Activated CD4-positive, alpha-beta T cell treated with anti-CD3 and anti-CD28 coated beads for 24 hours (primary cell): Measurements from ENCODE around the gene MXRA8.

ENCODE experiments used
- DNase-seq, 2 donors: peaks; one replicate each; pipeline ENCODE4 v3.0.0-alpha.2; 2020; ENCODE audit warnings: low read depth in 2 of 2

Gene MXRA8

DNA sequence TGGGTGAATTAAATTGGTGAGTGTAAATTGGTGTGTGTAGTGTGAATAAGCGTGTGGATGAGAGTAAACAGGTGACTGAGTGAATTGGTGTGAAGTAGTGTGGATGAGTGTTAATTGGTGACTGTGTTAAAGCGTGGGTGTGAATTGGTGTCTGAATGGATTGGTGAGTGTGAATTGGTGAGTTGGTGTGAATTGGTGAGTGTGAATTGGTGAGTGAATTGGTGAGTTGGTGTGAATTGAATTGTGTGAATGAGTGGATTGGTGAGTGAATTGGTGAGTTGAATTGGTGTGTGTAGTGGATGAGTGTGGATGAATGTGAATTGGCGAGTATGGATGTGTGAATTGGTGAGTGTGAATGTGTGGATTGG lies 8.3 kb upstream of the MXRA8 start:
- DNase-seq, result no peak

DNA sequence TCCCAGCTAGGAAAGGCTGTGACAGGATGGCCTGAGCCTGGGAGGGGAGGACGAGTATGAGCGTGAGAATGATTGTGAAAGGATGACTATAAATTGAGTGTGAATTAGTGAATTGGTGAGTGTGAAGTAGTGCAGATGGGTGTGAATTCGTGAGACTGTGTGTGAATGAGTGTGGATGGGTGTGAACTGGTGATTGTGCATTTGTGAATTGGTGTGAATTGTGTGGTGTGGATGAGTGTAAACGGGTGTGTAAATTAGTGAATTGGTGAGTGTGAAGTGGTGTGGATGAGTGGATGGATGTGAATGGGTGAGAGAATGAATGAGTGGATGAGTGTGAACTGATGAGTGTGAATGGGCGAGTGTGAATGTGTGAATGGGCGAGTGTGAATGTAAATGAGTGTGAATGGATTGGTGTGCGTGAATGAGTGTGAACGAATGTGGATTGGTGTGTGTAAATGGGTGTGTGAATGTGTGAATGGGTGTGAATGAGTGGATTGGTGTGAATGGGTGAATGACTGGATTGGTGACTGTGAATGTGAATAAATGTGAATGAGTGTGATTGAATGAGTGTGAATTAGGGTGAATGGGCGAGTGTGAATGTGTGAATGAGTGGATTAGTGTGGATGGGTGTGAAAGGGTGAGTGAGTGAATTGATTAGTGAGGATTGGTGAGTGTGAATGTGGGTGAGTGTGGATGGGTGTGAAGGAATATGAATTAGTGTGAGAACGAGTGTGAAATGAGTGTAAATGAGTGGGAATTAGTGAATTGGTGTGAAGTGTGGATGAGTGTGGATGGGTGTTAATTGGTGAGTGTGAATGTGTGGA lies 7.7 kb upstream of the MXRA8 start:
- no peak for DNase-seq

GRCh38 chr1:1364266-1364665 lies 5.9 kb upstream of the MXRA8 start:
- no peak for DNase-seq

- DNase-seq, result no peak
Measured at GRCh38 chr1:1361982-1362423, 3.6 kb upstream of the MXRA8 start.

- no peak for DNase-seq
Measured at GRCh38 chr1:1361233-1361981, 3.1 kb upstream of the MXRA8 start.

GRCh38 chr1:1360506-1361169 lies 2.3 kb upstream of the MXRA8 start:
- DNase-seq, result no peak

DNA sequence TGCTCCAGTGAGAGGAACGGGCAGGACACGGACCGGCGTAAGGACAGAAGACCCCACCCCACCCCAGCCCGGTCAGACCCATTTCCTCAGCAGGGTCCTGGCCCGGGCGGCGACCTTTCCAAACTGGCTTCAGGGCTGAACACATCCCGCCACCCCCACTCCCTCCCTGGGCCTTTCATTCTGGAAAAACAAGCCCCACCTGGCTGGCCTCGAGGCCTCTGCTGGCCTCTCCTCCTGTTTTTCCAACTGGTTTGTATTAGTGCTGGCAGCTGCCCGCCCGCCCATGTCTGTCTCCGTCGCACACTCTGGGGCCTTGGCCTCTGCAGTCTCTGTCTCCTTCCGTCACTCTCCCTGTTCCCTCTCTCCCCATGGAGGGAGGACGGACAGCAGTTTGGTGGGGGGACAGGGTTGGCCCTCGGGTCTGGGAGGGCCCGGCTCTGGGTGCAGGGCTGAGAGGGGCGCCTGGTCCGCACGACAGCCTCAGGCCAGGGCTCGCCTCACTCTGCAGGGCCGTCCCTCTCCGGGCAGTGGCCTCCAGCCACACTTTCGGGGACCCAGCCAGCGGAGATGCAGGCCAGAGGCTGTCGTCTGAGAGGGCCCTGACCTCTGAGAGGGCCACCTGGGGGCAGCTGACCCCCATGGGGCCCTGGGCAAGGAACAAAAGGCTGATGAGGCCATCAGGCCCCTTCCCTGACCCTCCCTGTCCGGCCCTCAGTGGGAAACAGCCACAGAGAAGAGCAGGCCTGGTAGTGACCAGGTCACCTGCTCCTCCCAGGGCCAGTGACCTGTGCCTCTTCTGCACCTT lies 1.5 kb upstream of the MXRA8 start:
- no peak for DNase-seq

DNA sequence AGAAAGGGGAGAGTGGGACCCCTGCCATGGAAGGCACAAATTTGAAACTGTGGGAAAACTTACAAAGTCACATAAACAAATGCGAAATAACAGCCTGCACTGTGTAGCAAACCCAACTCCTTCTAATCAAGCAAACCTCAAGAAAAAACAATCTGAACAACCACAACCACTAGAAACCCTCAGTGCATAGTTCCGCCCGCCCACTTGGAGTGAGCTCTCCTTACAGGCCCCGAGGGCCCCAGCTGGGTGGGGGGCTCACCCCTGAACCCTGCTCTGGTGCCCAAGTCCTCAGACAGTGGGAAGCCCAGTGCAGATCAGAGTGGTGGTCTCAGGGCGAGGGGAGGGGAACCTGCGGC lies 931 bp upstream of the MXRA8 start:
- no peak for DNase-seq

- DNase-seq, result no peak
Measured at GRCh38 chr1:1357871-1358432, 403 bp downstream of the MXRA8 start.

DNA sequence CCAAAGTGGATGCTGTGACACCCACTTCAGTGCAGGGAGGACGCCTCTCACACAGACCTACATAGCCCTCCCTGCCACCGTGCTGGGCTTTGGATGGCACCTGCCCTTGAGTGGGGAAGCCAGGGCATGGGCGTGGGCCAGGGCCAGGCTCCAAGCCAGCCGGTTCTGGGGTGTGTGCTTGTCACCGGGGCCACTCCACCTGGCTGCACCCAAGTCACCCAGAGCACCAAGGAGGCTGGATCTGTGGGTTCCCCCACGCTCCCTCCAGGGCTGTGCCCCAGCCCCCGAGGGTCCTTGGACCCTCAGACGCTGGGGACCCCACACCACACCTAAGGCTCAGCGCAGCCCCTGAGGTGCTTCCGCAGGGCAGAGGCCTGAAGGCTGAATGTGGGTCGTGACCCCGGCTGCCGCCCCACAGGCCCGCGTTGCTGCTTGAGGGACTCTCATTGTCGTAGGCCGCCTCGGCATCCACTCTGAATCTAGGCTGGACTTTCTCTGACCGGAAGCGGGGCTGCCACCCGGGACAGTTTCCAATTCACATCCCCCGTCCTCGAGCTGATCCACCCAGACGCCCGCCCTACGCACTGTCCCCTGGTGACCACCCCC lies 1.5 kb downstream of the MXRA8 start:
- no peak for DNase-seq

- DNase-seq, result no peak
Measured at GRCh38 chr1:1356166-1356795, 2.1 kb downstream of the MXRA8 start.

GRCh38 chr1:1355416-1355815 lies 2.9 kb downstream of the MXRA8 start:
- DNase-seq, result no peak

- no peak for DNase-seq
Measured at GRCh38 chr1:1354271-1355247, 3.8 kb downstream of the MXRA8 start.

GRCh38 chr1:1353389-1354151 lies 4.8 kb downstream of the MXRA8 start:
- no peak for DNase-seq

GRCh38 chr1:1352786-1353388 lies 5.5 kb downstream of the MXRA8 start:
- DNase-seq, result no peak

GRCh38 chr1:1351511-1352427 lies 6.6 kb downstream of the MXRA8 start:
- no peak for DNase-seq
